Measurements from ENCODE around the gene SLC35F6.

Gene SLC35F6

DNA sequence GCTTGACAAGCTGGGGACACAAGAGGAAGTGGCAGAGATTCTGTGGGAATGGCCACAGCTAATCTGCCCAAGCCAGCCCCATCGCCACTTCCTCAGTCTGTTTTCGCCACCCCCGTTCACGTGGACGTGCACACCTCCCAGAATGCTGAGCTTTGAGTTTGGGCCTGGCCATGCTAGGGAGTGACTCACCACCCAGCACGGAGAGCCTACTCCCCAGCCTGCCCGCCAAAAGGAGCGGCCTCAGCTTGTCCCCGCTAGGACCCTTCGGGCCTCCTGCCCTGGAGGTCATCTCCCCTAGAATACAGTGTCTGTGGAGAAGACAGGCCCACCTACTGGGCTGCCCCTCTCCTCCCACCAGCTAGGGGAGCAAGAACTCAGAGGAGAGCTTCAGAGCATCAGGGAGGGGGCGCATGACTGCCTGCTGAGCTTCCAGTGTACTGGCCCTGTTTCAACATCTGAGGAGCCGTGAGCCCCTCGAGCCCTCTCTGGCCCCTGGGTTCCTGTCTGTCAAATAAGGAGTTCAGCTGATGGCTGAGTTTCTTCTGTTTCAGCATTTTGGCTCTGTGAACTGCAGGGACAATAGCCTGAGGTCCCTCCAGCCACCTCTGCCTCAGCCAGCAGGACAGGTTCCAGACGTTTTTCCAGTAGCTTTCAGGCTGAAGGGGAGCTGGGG is 5.1 kb downstream of the SLC35F6 start:
- H3K27ac ChIP-seq = peak overlapping the region; percentile 97
- no peak for TF ChIP-seq CTCF (conservative IDR thresholded peaks at IDR 0.05; ENCODE audit: low read depth)
- POLR2A ChIA-PET (ENCODE audit: low non-redundant PET) = interaction anchor here (1.1 kb wide), 1 partner anchor 12 kb away, joined by 3 read pairs; no protein-coding TSS in a partner anchor
- CTCF ChIA-PET = interaction anchor here (0.8 kb wide), 1 partner anchor 73 kb away, joined by 10 read pairs; no protein-coding TSS in a partner anchor
- DNase-seq (ENCODE audit: low spot score) = peak; percentile 74

DNA sequence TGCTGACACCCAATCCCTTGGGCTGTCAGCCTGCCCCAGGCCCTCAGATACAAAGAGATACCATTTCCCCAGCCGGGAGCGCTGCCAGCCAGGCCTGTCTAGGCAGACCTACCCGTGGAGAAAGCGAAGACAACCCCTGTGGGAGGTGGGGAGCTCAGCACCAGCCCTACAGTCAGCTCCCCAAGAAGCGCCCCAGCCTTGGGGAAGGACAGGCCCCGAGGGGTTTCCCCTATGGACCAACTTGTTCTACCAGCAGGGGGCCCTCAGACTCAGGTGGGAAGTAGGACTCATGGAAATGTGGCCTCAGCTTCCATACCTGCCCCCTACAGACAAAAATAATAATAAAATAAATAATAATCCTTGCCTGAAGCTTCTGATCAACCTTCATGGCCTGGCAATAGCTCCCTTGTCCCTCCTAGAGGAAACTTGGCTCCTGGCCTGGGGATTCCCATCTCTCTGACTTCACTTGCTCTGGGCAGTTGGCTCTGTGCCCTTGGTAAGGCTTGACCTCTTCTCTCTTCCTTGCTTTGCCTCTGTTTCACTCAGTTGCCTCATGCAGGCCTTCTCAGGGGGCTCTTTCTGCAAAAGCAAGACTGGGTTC is 7.0 kb downstream of the SLC35F6 start:
- H3K27ac ChIP-seq = peak overlapping the region; percentile 97
- CTCF ChIA-PET = interaction anchor here (1.1 to 1.2 kb wide), 4 partner anchors 8 to 193 kb away, joined by 3 to 5 read pairs (median 4); no protein-coding TSS in a partner anchor

DNA sequence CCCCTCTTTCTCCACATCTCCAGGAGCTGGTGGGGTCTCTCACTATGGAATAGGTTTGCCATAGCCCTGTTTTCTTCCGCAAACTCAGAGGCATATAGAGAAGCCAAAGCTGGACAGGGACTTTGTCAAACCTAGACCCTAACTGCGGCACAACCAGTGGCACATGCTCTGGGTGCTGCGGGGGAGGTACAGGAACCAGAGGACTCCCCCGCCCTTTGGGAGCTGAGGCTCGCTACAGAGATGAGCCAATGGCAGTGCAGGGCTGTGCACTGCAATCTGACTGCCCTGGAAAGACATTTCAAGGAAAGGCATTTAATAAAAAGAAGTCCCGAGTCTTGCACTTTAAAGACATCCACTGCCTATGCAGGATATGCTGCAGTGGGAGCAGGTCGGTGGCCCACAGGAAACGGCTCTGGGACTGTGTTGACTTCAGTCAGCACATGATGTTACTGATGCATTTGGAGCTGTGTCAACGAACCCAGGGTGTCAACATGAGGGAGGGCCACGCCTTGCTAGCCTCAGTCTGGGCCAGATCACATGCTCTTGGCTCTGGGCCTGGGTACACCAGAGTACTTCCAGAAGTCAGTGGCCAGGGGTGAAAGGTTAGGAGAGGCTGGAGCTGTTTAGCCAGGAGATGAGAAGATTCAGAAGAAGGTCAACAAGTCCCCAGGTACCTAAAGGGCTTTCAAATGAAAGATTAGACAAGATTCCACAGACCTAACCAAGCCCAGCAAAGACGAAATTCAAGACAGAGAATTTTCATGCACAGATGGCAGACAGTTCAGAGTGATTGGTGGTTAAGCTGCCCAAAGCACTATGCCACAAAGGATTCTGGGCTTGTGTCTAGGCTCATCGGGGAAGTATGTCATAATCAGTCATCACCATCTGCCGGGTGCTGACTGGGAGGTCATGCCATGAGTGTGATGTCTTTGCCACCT is 8.2 kb downstream of the SLC35F6 start:
- TF ChIP-seq CTCF (conservative IDR thresholded peaks at IDR 0.05; ENCODE audit: low read depth) = no peak
- POLR2A ChIA-PET (ENCODE audit: low non-redundant PET) = interaction anchor here (0.7 kb wide), 2 partner anchors 11 to 27 kb away, joined by 4 to 6 read pairs; no protein-coding TSS in a partner anchor
- H3K27ac ChIP-seq = peak overlapping the region; percentile 97
- no peak for DNase-seq (ENCODE audit: low spot score)
- CTCF ChIA-PET = interaction anchor here (0.7 to 1.2 kb wide), 2 partner anchors 26 to 333 kb away, joined by 3 to 4 read pairs; no protein-coding TSS in a partner anchor

More for the DNA sequence above, 7.0 kb downstream of the SLC35F6 start:
- peak; percentile 75 for DNase-seq (ENCODE audit: low spot score)
- POLR2A ChIA-PET (ENCODE audit: low non-redundant PET) = interaction anchor here (0.6 kb wide), 1 partner anchor 9 kb away, joined by 3 read pairs; no protein-coding TSS in a partner anchor
- no peak for TF ChIP-seq CTCF (conservative IDR thresholded peaks at IDR 0.05; ENCODE audit: low read depth)

- H3K27ac ChIP-seq = peak overlapping the region; percentile 56
- CTCF ChIA-PET = interaction anchor here (0.6 kb wide), 1 partner anchor 454 kb away, joined by 3 read pairs; no protein-coding TSS in a partner anchor
- TF ChIP-seq CTCF (conservative IDR thresholded peaks at IDR 0.05; ENCODE audit: low read depth) = no peak
- POLR2A ChIA-PET (ENCODE audit: low non-redundant PET) = interaction anchor here (0.6 kb wide), 1 partner anchor 13 kb away, joined by 3 read pairs; no protein-coding TSS in a partner anchor
- no peak for DNase-seq (ENCODE audit: low spot score)
Observed at GRCh38 chr2:26776195-26776800, 12.2 kb downstream of the SLC35F6 start.

DNA sequence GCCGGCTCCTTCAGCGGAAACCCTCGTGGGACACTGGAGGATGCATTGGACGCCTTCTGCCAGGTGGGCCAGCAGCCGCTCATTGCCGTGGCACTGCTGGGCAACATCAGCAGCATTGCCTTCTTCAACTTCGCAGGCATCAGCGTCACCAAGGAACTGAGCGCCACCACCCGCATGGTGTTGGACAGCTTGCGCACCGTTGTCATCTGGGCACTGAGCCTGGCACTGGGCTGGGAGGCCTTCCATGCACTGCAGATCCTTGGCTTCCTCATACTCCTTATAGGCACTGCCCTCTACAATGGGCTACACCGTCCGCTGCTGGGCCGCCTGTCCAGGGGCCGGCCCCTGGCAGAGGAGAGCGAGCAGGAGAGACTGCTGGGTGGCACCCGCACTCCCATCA is 14.0 kb downstream of the SLC35F6 start:
- peak overlapping the region; percentile 55; the same call in 1 of the 2 replicates for H3K27ac ChIP-seq
- POLR2A ChIA-PET (ENCODE audit: low non-redundant PET) = no interaction called here
- DNase-seq (ENCODE audit: low spot score) = no peak
- no peak for TF ChIP-seq CTCF (conservative IDR thresholded peaks at IDR 0.05; ENCODE audit: low read depth)
- CTCF ChIA-PET = no interaction called here

Measured in RWPE1 (cell line).